Astrocyte of the cerebellum (primary cell): ENCODE results near the gene NBPF10.
"Not testable (repeated sequence)": the region's sequence is repeated elsewhere in the genome, so short reads cannot be mapped to it uniquely, and the experiment has no call there.

Experiments
- DNase-seq: peaks from one replicate; pipeline ENCODE4 v3.0.0-alpha.2; 2011; ENCODE audit warnings: low read depth
- H3K4me3 ChIP-seq: 2 replicates; pipeline ENCODE4 v1.5.1; 2011; ENCODE audit warnings: mild to moderate bottlenecking, low read depth, low read length, moderate library complexity
- in situ Hi-C: cut with HindIII; loops from 2 replicates; pipeline ENCODE4 v1.10.0; 2017; ENCODE audit warnings: low sequenced_read_pairs

NBPF10 gene, protein sequence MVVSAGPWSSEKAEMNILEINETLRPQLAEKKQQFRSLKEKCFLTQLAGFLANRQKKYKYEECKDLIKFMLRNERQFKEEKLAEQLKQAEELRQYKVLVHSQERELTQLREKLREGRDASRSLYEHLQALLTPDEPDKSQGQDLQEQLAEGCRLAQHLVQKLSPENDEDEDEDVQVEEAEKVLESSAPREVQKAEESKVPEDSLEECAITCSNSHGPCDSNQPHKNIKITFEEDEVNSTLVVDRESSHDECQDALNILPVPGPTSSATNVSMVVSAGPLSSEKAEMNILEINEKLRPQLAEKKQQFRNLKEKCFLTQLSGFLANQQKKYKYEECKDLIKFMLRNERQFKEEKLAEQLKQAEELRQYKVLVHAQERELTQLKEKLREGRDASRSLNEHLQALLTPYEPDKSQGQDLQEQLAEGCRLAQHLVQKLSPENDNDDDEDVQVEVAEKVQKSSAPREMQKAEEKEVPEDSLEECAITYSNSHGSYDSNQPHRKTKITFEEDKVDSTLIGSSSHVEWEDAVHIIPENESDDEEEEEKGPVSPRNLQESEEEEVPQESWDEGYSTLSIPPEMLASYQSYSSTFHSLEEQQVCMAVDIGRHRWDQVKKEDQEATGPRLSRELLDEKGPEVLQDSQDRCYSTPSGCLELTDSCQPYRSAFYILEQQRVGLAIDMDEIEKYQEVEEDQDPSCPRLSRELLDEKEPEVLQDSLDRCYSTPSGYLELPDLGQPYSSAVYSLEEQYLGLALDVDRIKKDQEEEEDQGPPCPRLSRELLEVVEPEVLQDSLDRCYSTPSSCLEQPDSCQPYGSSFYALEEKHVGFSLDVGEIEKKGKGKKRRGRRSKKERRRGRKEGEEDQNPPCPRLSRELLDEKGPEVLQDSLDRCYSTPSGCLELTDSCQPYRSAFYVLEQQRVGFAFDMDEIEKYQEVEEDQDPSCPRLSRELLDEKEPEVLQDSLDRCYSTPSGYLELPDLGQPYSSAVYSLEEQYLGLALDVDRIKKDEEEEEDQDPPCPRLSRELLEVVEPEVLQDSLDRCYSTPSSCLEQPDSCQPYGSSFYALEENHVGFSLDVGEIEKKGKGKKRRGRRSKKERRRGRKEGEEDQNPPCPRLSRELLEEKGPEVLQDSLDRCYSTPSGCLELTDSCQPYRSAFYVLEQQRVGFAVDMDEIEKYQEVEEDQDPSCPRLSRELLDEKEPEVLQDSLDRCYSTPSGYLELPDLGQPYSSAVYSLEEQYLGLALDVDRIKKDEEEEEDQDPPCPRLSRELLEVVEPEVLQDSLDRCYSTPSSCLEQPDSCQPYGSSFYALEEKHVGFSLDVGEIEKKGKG (N-terminal part only)

DNA sequence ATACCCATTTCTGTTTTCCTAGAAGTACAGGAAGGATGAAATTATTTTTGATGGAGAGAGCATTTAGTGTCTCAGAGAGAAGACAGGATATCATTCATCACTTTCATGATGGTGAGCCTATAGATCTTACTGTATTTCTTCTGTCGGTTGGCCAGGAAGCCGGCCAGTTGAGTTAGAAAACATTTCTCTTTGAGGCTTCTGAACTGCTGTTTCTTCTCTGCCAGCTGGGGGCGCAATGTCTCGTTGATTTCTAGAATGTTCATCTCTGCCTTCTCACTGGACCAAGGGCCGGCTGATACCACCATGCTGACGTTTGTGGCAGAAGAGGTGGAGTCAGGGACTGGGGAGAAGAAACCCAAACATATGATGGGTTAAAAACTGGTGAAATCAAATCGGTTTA, at the start of gene NBPF10:
NBPF10 (minus strand) TSS at position 340 of the 400 bp plus-strand sequence; CDS start at position 305, 35 bp downstream.
- DNase-seq, H3K4me3 ChIP-seq: not testable (repeated sequence)

DNA sequence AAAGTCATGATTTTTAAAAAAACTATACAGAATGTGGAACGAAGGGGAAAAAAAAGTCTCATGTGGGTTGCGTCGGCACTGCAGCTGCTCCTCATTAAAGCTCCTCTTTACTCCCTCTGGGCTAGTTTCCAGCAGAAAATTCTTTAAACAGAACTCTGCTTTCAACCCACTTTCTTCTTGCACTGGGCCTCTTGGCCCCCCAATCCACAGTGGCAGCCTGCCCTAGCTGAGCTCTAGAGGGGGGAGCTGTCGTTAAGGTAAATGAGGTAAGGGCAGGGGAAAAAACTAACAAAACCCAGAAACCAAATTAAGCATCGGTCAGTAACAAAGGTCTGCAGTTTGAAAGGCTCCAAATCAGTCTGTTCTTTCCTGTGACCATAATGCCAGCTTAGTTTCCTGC, 29.9 kb upstream of the NBPF10 start:
- H3K4me3 ChIP-seq, DNase-seq, in situ Hi-C loops: not testable (repeated sequence)

More for the DNA sequence above, at the start of gene NBPF10:
- in situ Hi-C loops = not testable (repeated sequence)

DNA sequence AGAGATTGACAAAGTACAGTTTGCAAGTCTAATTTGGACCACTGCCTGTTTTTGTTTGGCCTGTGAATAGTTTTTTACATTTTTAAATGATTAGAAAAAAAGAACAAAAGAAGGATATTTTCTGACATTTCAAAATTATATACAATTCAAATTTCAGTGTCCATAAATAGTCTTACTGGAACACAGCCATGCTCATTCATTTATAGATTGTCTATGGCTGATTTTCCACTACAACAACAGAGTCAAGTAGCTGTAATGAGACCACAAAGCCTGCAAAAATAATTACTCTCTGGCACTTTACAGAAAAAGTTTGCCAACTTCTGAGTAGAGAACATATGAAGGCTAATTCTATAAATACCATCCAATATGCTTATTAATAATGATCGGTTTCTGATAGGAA, 23.1 kb upstream of the NBPF10 start:
- in situ Hi-C loops, DNase-seq, H3K4me3 ChIP-seq: not testable (repeated sequence)

DNA sequence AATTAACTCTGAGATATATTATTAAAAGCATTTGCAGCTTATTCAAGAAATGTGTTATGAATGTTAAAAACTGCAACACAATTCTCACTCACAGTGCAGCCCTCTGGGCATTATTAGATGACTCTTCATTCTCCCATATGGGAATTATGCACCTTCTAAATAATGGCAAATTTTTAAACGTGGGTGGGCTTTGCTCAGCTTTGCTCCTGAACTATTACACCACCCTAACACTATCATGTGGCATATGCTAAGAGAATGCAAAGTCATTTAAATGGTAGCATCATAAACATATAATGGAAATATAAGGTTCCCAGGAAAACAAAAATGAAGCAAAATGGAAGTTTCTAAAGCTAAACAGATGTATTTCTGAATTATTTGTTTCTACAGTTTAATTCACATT, 22.7 kb upstream of the NBPF10 start:
- H3K4me3 ChIP-seq, DNase-seq, in situ Hi-C loops: not testable (repeated sequence)
